Panc1 (cell line): ENCODE data around the gene PMCH. TPM values are rescaled to one million over a fixed set of nuclear protein-coding genes. Genes with fewer than 3 reads are reported as not detected.

ENCODE experiments used
- total RNA-seq: library from RNA; stranded (reverse); gene quantifications from one replicate; pipeline ENCODE4 v1.2.1, GENCODE V29; 2021; ENCODE audit not compliant: unreplicated experiment

Gene PMCH
- total RNA-seq, 1 experiment from 2014 or later: not detected

Other genes starting within 250 kb of the PMCH start
- gene WASHC3, start 135.8 kb downstream of the PMCH start, total RNA-seq: 21.5 TPM
- gene NUP37, start 77.7 kb downstream of the PMCH start, total RNA-seq: 47.7 TPM
- gene PARPBP, start 77.7 kb downstream of the PMCH start, total RNA-seq: 14.3 TPM